GM19324 (cell line): Measurements from ENCODE around the gene CKLF.
"Not testable (repeated sequence)": the region's sequence is repeated elsewhere in the genome, so short reads cannot be mapped to it uniquely, and the experiment has no call there.

Experiments used
- ATAC-seq: cut with Tn5 transposase; IDR thresholded peaks from one replicate; pipeline ENCODE4 v1.9.1; 2021; ENCODE audit warnings: mild to moderate bottlenecking, moderate library complexity; ENCODE audit not compliant: unreplicated experiment, low FRiP score

The CKLF gene

GRCh38 chr16:66611911-66612310 lies 59.5 kb downstream of the CKLF start:
- ATAC-seq: not testable (repeated sequence)

- no peak for ATAC-seq
Measured at GRCh38 chr16:66612422-66612821, 60.0 kb downstream of the CKLF start.

GRCh38 chr16:66614161-66614802 lies 61.9 kb downstream of the CKLF start:
- no peak for ATAC-seq
